ENCODE results near the gene PDZD4.

- no peak for TF ChIP-seq EP300 (IDR thresholded peaks at IDR 0.05)
- TF ChIP-seq CTCF (IDR thresholded peaks at IDR 0.05) = no peak
- TF ChIP-seq POLR2A (IDR thresholded peaks at IDR 0.05) = no peak
- TF ChIP-seq POLR2AphosphoS5 (IDR thresholded peaks at IDR 0.05) = no peak
Measured at GRCh38 chrX:153773218-153773611, 57.1 kb downstream of the PDZD4 start.

All from stomach (tissue), 4 donors.